T-helper 1 cell treated with Interleukin-12 subunit alpha and Interleukin-12 subunit beta and Interleukin-4 antibody, amounts not matched to agents 30 ng/mL and 1 ng/mL, for 36 hours (primary cell): ENCODE results near the gene SYNM. TPM values are rescaled to one million over a fixed set of nuclear protein-coding genes. Genes with fewer than 3 reads are reported as not detected.

Experiments used
- intact Hi-C: fragments of 100-400 bp; cut with micrococcal nuclease; formaldehyde crosslinking; loops from one replicate; pipeline ENCODE4 v1.15.1; 2024
- total RNA-seq: library from RNA; stranded (reverse); gene quantifications from 2 replicates; pipeline ENCODE4 v1.2.3, GENCODE V29; 2022

SYNM gene
- total RNA-seq, 1 donor from 2014 or later: 2.8 TPM

DNA sequence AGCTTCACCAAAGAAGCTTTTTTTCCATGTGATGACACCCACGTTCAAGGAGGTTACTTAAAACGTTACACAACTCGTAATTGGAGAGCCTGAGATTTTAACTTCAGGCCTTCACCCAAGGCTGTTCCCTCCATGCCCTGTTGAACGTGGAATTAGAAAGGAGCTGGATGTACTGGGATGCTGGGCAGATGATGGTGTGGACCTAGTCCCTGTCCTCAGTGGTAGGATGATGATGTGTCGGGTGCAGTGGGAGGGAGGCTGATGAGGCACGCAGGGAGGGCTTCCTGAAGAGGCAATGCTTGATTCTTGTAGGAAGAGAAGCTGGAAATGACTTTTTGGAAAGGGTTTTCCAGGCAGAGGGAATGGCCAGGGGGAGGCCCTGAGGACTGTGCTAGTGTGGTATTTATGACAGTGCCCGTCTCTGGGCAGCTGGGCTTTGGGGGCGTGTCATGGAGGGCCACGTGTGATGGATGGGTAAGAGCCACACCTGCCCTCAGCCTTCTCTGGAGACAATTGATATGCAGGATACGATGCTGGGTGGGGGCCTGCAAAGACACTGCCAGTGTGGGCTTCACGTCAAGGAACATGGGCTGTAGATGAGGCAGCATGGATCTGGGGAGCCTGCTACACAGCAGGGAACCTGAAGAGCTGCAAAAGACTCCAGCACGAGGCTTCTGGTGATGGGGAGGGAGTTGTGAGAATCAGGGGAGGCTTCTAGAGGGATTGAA is 15.3 kb downstream of the SYNM start:
- intact Hi-C loops: no loop called here

DNA sequence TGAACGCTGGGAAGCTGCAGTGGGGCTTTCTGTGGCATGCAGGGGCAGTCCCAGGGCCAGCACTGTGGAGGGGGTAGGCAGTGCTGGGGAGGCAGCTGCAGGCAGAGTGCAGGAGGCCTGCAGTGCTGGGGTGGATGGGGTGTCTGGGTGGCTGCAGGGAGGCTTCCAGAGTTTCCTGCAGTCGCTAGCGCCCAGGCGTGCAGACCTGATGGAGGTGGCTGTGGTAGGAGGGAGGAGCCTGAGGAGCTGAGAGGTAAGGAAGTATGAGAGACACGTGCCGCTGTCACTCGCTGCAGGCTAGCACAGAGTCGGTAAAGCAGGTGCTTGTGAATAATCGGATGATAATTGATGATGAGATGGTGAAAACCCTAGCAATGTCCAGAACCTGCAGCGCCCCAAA is 16.3 kb downstream of the SYNM start:
- intact Hi-C loops: no loop called here

DNA sequence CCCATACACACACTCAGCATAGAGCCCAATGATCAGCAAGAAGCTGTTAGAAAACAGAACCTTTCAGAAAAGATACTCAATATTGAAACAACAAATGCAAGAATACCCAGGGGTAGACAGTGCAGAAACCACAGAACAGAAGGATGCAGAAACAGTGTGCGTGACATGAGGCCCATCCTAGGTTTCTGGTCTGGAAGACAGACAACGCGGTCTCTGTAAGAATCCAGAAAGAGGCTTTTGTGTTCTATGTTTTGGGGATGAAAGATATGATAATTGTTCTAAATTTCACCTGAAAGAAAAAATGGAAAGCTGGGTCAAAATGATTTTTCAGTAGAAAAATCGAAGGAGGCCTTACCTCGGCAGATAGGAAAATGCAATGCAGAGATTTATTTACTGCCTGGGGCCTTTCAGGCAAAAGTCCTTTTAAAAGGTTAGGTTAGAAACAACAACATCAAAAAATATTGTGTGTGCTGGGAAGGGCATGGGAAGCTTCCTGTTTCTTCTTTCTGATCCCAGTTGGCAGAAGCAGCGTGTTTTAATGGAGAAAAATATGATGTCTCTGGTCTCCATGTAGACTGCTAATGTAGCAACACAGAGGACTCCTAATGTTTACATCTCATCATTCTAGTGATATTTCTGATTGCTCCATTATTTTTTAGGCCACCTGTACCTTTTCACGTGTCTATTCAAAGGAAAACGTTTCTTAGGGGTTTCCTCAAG is 17.0 kb downstream of the SYNM start:
- intact Hi-C loops: no loop called here

DNA sequence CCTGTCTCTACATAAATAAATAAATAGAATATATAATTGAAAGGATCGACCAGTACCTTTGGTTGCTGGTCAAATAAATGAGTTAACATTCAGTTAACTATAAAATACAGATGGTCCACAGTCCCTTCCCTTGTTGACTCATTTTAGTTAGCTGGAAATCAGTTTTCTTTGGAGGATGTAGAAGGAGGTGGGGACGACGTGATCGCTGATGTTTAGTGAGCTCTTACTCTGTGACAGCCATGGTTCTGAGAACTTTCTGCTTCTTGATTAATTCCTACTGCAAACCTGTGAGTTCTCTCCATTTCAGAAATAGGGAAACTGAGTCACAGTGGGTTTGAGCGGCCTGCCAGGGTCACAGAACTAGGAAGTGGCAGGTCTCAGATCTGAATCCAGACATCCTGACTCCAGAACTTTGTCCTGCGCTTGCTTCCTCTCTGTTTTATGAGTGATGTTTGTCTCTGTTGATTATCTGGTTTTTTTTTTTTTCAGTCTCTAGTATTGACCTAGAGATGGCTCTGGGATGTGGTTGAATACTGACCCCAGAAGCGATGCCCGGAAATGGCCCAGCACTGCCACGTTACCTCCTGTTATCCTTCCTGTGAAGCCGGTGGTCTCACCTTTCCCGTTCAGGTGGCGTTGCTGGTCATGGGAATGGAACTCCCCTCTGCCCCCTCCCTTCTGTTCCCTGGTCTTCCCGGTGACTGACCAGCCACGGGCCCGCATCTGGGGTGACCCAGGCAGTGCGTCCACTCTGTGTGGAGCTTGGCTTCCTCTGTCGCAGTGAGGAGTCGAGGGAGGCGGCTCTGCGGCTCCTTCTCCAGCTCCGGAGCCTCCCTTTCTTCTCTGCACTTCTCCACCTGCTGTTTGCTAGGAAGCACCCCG is 18.2 kb downstream of the SYNM start:
- intact Hi-C loops: no loop called here

DNA sequence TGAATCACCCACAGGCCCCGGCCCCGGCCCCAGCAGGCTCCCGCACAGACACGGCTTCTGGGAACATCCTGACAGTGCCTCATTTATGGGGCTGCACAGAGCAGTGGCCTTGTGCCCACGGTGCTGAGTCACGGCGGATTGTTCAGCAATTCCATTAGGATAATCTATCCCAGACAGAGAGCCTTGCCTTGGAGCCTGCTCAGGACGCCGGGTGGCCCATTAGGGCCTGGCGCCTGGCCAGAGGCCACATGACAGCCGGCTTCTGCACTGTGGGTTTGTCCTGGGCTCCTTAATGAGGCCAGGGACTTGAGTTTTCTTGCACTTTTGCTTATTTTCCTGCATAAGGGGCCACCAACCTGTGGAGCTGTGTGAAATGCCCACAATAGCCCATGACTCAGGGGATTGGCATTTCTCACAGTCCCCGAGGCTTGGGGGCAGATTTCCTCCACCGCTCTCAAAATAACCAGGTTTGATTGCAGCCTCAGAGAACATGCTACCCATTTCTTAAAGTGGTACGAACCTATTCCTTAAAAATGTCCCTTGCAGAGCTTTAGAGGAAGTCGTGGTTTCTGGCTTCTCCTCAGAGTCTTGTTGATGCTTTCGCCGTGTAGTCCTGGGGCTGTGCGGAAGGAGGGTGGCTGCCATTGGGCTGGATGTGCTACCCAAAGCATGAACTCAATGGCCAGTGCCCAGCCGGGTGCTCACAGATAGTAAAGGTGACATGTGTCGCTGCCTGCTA is 19.0 kb downstream of the SYNM start:
- intact Hi-C loops: no loop called here

DNA sequence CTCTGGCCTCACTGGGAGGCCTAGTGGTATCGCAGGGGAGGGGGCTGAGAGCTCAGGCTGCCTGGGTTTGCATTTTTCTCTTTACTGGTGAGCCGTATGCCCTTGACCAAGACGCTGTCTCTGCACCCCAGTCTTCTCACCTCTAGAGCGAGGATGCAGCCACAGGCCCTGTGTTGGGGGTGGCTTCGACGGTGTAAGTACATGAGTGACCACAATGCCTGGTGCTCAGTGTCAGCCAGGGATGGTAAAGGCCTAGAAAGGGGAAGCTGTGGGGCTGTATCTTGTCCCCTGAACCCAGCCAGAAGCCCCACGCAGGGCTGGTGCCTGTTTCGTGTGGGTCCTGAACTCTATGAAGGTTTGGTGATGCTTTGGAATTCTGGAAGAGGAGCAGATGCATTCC is 19.8 kb downstream of the SYNM start:
- intact Hi-C loops: no loop called here

DNA sequence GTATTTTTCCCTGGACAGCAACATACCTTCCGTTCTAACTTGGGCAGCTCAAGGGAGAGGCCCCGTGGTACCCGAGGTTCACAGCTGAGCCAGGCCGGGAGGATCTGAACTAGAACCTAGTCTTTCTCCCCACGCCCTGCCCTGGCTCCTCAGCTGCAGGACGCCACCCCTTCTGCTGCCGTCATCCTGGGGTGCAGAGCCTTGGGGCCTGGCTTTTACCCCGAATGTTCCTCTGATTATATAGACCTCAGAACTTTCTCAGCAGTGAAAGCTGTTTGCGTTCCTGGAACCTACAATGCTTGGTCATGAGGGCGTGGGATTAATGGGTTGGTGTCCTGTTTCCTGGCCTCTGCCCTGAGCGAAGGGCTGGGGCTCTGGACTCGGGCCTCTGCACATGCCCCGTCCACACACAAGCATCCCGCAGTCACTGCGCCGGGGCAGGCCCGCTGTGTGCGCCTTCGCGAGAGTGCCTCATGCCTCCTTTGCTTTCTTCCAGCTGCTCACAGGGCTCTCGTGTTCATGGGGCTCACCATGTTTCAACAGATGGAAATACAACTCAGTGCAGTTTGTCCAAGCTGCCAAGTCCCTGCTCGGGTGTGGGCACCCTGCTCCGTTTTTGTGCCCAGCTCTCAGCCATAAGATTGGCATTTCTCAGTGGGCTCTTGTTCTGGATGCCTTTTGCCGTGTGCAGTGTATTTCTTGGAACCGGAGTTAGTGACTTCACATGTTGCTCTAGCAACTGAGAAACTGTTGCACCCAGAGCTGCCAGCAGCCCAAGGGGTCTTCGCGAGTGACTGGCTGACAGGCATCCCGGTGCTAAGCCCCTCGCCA is 20.4 kb downstream of the SYNM start:
- intact Hi-C loops: no loop called here

DNA sequence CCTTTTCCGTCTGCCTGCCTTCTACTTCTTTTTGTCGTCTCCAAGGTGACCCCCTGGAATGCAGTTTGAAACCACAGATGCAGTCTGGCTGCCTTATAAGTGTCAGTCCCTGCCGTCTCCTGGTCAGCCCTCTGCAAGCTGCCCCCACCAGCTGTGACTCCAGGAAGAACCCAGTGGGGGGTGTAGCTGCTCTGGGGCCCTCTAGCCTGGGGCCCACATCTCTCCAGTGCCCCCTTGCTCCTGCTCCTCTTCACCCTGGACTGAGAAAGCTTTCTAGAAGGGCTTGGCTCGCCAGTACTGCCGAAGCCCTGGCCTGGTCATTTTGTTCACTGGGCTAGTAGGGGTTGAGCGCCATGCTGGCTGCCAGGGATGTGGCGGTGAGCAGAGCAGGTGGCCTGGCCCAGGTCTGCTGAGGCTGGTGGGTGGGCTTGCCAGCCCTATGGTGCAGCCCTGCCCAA is 21.3 kb downstream of the SYNM start:
- intact Hi-C loops: no loop called here

DNA sequence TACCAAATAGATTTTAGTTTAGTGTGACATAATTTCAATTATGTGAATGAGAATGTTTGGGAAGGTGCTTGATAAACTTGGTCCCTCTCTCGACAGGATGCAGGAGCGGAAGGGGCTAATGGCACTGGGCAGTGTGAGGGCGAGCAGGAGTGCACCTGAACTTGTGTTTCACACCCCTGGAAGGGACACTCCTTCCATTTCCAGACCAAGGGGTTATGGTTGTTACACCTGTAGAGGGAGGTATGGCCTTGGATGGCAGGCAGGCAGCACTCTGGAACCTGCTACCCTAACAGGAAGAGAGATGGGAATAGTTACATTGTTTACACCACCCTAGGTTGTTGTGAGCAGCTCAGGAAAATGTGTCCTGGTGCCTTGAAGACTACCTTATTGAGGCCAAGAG is 22.1 kb downstream of the SYNM start:
- intact Hi-C loops: no loop called here

DNA sequence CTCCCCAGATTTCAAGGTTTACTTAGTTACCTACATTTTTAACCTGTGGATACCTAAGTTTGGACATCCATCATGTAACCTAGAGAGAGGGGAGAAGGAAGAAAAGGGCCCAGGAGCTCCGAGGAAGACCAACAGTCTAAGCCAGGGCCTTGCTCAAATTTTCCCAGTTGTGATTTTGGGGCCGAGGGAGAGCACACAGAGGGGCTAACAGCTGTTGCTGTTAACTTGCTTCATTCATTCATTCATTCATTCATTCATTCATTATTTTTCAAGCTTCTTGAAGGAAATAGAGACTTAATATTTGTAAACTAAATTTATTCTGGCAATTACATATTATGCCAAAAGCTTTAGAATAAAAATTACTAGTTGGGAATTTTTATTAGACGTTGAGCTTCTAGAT is 22.9 kb downstream of the SYNM start:
- intact Hi-C loops: no loop called here

DNA sequence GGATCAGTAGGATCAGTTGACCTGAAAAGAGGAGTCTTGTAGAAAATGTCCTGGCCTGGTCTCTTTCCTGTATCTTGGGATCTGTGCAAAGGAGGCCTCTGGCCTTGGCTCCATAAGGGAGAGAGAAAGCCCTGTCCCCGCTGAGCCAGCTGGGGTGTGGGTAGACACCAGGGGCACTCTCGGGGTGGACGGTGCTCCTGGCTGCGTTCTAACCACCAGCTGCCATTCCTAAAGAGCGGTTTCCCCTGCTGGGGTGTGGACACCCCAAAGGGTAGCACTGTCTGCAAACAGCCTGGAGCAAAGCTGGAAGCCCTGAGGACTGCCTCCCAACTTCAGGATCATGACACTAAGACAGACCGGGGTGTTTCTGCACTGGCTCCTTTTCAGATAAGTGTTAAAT is 23.5 kb downstream of the SYNM start:
- intact Hi-C loops: no loop called here

DNA sequence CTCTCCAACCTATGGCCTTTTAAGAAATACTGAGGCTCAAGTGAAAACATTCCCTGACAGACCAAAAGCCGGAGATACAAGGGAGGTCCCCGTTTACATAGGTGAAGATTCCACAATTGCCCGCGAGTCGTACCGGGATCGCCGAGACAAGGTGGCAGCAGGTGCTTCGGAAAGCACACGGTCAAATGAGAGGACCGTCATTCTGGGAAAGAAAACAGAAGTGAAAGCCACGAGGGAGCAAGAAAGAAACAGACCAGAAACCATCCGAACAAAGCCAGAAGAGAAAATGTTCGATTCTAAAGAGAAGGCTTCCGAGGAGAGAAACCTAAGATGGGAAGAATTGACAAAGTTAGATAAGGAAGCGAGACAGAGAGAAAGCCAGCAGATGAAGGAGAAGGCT is 24.8 kb downstream of the SYNM start:
- intact Hi-C loops: no loop called here

DNA sequence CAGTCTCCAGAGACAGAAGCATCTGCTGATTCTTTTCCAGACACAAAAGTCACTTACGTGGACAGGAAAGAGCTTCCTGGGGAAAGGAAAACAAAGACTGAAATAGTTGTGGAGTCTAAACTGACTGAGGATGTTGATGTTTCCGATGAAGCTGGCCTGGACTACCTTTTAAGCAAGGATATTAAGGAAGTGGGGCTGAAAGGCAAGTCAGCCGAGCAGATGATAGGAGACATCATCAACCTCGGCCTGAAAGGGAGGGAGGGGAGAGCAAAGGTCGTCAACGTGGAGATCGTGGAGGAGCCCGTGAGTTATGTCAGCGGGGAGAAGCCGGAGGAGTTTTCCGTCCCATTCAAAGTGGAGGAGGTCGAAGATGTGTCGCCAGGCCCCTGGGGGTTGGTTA is 25.4 kb downstream of the SYNM start:
- intact Hi-C loops: no loop called here

DNA sequence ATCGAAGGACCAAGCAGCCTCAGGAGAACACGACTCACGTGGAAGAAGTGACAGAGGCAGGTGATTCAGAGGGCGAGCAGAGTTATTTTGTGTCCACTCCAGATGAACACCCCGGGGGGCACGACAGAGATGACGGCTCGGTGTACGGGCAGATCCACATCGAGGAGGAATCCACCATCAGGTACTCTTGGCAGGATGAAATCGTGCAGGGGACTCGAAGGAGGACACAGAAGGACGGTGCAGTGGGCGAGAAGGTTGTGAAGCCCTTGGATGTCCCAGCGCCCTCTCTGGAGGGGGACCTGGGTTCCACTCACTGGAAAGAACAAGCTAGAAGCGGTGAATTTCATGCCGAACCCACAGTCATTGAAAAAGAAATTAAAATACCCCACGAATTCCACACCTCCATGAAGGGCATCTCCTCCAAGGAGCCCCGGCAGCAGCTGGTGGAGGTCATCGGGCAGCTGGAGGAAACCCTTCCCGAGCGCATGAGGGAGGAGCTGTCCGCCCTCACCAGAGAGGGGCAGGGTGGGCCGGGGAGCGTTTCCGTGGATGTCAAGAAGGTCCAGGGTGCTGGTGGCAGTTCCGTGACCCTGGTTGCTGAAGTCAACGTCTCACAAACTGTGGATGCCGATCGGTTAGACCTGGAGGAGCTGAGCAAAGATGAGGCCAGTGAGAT is 26.0 kb downstream of the SYNM start:
- intact Hi-C loops: no loop called here

DNA sequence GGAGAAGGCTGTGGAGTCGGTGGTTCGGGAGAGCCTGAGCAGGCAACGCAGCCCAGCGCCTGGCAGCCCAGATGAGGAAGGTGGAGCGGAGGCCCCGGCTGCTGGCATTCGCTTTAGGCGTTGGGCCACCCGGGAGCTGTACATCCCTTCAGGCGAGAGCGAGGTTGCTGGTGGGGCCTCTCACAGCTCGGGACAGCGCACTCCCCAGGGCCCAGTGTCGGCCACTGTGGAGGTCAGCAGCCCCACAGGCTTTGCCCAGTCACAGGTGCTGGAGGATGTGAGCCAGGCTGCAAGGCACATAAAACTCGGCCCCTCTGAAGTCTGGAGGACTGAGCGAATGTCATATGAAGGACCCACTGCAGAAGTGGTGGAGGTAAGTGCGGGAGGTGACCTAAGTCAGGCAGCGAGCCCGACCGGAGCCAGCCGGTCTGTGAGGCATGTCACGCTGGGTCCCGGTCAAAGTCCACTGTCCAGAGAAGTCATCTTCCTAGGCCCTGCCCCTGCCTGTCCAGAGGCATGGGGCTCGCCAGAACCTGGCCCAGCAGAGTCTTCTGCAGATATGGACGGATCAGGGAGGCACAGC is 26.7 kb downstream of the SYNM start:
- intact Hi-C loops: no loop called here

DNA sequence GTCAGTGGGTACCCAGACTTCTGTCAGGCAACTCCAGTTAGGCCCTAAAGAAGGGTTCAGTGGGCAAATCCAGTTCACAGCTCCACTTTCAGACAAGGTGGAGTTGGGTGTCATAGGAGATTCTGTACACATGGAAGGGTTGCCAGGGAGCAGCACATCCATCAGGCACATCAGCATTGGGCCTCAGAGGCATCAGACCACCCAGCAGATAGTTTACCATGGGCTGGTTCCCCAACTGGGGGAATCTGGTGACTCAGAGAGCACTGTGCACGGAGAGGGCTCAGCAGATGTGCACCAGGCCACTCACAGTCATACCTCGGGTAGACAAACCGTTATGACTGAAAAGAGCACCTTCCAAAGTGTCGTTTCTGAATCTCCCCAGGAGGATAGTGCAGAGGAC is 27.2 kb downstream of the SYNM start:
- intact Hi-C loops: no loop called here

DNA sequence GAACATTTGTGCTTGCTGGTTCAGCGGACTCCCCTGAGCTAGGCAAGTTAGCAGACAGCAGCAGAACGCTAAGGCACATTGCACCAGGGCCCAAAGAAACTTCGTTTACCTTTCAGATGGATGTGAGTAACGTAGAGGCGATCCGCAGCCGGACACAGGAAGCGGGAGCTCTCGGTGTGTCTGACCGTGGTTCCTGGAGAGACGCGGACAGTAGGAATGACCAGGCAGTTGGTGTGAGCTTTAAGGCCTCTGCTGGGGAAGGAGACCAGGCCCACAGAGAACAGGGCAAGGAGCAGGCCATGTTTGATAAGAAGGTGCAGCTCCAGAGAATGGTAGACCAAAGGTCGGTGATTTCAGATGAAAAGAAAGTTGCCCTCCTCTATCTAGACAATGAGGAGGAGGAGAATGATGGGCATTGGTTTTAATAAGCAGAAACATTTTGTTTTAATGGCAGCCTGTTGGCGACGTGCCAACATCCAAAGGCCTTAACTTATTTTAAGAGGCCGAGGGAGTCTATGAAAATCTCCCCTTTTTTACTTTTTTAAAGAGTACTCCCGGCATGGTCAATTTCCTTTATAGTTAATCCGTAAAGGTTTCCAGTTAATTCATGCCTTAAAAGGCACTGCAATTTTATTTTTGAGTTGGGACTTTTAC is 27.9 kb downstream of the SYNM start:
- intact Hi-C loops: no loop called here

DNA sequence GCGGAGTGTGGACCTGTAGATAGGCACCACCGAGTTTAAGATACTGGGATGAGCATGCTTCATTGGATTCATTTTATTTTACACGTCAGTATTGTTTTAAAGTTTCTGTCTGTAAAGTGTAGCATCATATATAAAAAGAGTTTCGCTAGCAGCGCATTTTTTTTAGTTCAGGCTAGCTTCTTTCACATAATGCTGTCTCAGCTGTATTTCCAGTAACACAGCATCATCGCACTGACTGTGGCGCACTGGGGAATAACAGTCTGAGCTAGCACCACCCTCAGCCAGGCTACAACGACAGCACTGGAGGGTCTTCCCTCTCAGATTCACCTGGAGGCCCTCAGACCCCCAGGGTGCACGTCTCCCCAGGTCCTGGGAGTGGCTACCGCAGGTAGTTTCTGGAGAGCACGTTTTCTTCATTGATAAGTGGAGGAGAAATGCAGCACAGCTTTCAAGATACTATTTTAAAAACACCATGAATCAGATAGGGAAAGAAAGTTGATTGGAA is 29.5 kb downstream of the SYNM start:
- intact Hi-C loops: no loop called here

DNA sequence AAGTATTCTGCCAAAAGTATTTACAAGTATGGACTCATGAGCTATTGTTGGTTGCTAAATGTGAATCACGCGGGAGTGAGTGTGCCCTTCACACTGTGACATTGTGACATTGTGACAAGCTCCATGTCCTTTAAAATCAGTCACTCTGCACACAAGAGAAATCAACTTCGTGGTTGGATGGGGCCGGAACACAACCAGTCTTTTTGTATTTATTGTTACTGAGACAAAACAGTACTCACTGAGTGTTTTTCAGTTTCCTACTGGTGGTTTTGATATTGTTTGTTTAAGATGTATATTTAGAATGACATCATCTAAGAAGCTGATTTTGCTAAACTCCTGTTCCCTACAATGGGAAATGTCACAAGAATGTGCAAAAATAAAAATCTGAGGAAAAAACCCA is 30.3 kb downstream of the SYNM start:
- intact Hi-C loops: no loop called here
